ENCODE data around the gene FAM89B.

The FAM89B gene

GRCh38 chr11:65611028-65611757 lies 38.9 kb downstream of the FAM89B start:
- DNase-seq (ENCODE audit: low spot score), result no peak

GRCh38 chr11:65611758-65612603 lies 39.6 kb downstream of the FAM89B start:
- DNase-seq (ENCODE audit: low spot score), result no peak

DNA sequence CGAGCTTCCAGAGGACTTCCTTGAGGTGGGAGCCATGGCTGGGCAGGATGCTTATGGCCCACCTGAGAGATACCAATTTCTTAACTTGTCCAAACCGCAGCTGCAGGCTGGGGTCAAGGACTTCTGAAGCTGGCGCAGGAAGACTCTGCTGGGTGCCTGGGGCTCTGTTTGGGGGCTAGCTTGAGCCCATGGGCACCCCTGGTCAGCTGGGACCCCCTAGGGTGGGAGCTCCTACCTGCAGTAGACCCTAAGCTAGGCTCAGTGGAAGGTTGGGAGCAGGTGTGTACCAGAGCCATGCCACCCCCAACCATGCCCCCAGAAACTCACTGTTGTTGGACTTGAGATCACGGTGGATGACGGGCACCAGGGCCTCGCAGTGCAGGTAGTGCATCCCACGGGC lies 40.4 kb downstream of the FAM89B start:
- DNase-seq (ENCODE audit: low spot score), result no peak

DNA sequence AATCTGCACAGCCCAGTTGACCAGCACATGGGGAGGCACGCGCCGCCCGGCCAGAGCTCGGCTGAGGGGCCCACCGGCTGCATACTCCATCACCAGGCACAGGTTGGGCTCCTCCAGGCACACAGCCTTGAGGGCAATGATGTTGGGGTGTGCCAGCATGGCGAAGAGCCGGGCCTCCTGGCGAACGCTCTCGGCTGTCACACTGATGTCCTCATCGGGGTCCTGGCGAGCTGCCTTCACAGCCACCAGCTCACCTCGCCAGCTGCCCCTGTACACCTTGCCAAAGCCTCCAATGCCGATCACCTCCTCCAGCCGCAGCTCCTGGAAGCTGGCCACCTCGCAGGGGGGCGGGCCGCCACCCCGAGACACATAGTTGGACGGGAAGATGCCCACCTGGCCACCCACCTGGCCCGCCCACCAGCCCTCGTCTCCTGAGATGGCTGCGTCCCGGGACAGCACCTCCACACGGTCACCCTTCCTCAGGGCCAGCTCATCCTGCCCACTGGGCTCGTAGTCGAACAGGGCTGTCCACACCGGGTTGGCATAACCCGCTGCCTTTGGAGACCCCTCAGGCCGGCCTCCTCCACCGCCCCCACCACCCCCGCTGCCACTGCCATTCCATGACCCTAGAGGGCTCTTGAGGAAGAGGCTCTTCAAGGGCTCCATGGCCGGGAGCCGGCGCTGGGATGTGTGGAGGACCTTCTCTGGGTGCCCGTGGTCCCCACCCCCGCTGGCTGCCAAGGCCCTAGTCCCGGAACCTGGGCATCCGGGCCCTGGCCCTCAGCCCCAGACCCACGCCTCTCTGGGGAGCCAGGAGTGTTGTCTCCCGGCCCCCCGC lies 41.0 kb downstream of the FAM89B start:
- DNase-seq (ENCODE audit: low spot score), result no peak

DNA sequence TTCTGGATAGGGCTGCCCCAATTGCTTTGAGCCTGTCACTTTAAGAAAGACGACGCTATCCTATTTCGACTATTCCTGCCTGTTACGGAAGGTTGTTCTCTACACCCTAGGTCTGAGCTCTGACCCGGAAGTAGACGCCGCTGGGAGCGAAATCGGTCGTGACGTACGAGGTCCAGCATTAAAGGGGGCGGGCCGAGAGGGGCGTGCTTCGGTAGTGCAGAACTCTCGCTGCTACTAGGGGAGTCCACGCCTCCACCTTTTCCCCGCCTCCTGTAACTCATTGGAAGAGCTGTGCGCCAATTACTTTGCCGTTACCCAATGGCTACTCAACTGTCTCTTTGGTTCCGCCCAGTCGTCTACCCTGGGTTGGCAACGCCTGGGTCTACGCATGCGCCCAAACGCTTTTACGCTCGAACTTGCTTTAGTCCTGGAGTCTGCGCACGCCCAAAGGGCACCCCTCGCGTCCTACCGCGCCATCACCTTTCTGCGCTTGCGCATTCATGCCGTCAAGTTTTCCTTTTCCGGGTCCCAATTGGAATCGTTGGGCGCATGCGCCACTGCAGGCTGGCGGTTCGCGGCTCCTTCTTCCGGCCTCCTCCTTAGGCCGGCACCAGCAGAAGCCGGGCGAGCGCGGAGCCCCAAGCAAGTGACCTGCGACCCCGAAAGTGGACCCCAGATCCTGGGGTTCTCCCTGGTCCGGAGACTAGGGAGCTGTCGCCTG lies 43.1 kb downstream of the FAM89B start, which contains the start of gene PCNX3:
TSS of gene PCNX3 (plus strand) at position 548 of the 721 bp plus-strand sequence. CDS start 536 bp downstream, outside the sequence.
- peak; percentile 100 for DNase-seq (ENCODE audit: low spot score)

- peak; percentile 14 for DNase-seq (ENCODE audit: low spot score)
These were observed 43.7 kb downstream of the FAM89B start for GRCh38 chr11:65615950-65616574.

DNA sequence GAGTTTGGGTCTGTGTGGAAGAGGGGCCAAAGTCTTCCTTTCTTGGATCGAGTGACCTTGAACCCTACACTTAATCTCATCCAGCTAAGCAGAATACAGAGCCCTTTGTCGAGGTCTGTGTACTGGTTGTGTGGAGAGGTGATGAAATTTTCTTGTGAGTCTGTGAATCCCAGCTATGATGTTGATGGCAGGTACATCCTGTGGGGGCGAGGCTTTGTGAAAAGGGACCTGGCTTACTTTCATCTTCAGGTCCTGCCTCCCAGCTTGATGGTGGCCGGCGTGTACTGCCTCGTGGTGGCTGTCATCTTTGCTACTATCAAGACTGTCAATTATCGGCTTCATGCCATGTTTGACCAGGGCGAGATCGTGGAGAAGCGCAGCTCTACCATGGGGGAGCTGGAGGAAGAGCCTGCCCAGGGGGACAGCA lies 44.2 kb downstream of the FAM89B start:
- DNase-seq (ENCODE audit: low spot score), result no peak

DNA sequence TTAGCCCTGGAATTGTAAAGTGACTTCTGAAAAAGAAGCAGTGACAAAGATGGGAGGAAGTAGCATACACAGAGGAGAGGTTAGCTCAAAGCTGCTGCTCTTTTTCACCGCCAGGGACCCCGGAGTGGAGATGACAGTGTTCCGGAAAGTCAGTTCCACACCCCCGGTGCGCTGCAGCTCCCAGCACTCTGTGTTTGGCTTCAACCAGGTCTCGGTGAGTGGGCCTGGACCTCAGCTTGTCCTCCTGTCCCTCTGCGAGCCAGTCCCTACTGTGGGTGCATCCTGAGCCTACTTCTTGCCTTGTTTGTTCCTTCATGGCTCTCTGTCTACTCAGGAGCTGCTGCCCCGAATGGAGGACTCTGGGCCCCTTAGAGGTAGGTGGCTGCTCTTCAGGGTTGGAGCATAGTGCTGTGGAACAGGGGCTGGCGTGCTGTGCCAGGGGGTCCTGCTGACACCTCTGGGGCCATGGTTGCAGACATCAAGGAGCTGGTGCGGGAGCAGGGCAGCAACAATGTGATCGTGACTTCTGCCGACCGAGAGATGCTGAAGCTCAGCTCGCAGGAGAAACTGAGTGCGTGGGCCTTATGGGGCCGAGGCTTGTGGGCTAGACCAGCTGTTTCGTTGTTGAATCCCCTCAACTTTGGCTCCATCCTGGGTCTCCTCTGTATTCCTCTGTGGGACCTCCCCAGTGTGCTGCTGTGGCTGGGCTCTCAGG lies 45.0 kb downstream of the FAM89B start:
- no peak for DNase-seq (ENCODE audit: low spot score)

- DNase-seq (ENCODE audit: low spot score), result no peak
These were observed 45.8 kb downstream of the FAM89B start for GRCh38 chr11:65617990-65618751.

- DNase-seq (ENCODE audit: low spot score), result no peak
These were observed 46.4 kb downstream of the FAM89B start for GRCh38 chr11:65618763-65619162.

- no peak for DNase-seq (ENCODE audit: low spot score)
These were observed 47.1 kb downstream of the FAM89B start for GRCh38 chr11:65619281-65619928.

- DNase-seq (ENCODE audit: low spot score), result no peak
These were observed 48.3 kb downstream of the FAM89B start for GRCh38 chr11:65620666-65621065.

GRCh38 chr11:65621460-65621859 lies 49.1 kb downstream of the FAM89B start:
- no peak for DNase-seq (ENCODE audit: low spot score)

DNA sequence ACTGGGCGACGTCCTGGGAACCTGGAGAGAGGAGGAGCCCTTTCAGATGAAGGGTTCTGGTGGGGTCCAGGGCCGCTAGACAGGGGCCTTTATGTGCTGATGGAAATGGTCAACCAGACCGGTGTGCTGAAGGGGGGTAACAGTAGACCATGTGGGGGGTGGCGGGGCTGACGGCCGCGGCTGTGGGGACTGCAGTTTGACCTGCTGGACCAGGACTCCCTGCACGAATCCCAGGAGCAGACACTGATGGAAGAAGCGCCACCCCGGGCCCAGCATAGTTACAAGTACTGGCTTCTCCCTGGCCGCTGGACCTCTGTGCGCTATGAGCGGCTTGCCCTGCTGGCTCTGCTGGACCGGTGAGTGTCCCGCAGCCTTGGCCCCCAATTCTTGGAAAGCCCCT lies 49.7 kb downstream of the FAM89B start:
- DNase-seq (ENCODE audit: low spot score), result no peak

- DNase-seq (ENCODE audit: low spot score), result no peak
These were observed 50.8 kb downstream of the FAM89B start for GRCh38 chr11:65623177-65623576.

All from CD4-positive, alpha-beta T cell treated with Interleukin-2 at 100 ng/mL for 4 hours (primary cell).